Ishikawa (cell line): ENCODE data around the gene HTRA1.

Experiments
- EP300 ChIP-seq: IDR thresholded peaks from 2 replicates; pipeline ENCODE4 v1.6.1; 2012; ENCODE audit warnings: borderline replicate concordance
- FOXM1 ChIP-seq: IDR thresholded peaks from 2 replicates; pipeline ENCODE4 v1.6.1; 2012; ENCODE audit warnings: low read depth, borderline replicate concordance
- RAD21 ChIP-seq: IDR thresholded peaks from 2 replicates; pipeline ENCODE4 v1.6.1; 2012; ENCODE audit warnings: low read depth
- TAF1 ChIP-seq: IDR thresholded peaks from 2 replicates; pipeline ENCODE4 v1.6.1; 2012; ENCODE audit warnings: low read depth, mild to moderate bottlenecking
- YY1 ChIP-seq: IDR thresholded peaks from 2 replicates; pipeline ENCODE4 v1.6.1; 2012; ENCODE audit warnings: low read depth
- TF ChIP-seq, protein P1 (sequence below): IDR thresholded peaks from 2 replicates; pipeline ENCODE4 v1.6.1; 2012
- TF ChIP-seq, protein P2 (sequence below): IDR thresholded peaks from 2 replicates; pipeline ENCODE4 v1.6.1; 2012; ENCODE audit warnings: low read depth, mild to moderate bottlenecking

DNA sequence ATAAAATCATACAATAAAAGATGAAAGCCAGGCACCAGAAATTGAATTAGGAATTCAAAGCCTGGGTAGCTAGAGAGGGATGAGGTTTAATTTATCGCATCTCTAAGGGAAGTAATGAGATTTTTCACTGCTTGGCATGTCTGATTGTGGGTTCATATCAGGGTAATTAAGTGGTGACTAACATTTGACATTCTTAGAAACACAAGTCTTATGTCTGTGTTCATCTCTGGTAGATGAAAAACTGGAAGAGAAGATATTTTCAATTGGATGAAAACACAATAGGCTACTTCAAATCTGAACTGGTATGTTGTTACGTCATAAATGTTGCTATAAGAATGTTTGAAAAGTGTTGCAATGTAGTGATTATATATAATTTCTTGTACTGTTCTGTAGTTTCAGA is 43.7 kb upstream of the HTRA1 start:
- no peak for TF ChIP-seq RAD21
- TF ChIP-seq, protein P1, sequence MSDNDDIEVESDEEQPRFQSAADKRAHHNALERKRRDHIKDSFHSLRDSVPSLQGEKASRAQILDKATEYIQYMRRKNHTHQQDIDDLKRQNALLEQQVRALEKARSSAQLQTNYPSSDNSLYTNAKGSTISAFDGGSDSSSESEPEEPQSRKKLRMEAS: no peak
- TF ChIP-seq YY1: no peak
- no peak for TF ChIP-seq FOXM1
- no peak for TF ChIP-seq TAF1
- TF ChIP-seq, protein P2, sequence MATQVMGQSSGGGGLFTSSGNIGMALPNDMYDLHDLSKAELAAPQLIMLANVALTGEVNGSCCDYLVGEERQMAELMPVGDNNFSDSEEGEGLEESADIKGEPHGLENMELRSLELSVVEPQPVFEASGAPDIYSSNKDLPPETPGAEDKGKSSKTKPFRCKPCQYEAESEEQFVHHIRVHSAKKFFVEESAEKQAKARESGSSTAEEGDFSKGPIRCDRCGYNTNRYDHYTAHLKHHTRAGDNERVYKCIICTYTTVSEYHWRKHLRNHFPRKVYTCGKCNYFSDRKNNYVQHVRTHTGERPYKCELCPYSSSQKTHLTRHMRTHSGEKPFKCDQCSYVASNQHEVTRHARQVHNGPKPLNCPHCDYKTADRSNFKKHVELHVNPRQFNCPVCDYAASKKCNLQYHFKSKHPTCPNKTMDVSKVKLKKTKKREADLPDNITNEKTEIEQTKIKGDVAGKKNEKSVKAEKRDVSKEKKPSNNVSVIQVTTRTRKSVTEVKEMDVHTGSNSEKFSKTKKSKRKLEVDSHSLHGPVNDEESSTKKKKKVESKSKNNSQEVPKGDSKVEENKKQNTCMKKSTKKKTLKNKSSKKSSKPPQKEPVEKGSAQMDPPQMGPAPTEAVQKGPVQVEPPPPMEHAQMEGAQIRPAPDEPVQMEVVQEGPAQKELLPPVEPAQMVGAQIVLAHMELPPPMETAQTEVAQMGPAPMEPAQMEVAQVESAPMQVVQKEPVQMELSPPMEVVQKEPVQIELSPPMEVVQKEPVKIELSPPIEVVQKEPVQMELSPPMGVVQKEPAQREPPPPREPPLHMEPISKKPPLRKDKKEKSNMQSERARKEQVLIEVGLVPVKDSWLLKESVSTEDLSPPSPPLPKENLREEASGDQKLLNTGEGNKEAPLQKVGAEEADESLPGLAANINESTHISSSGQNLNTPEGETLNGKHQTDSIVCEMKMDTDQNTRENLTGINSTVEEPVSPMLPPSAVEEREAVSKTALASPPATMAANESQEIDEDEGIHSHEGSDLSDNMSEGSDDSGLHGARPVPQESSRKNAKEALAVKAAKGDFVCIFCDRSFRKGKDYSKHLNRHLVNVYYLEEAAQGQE: no peak
- TF ChIP-seq EP300: no peak
